A549 (cell line): ENCODE measurements around the gene RUNX1. TPM values are rescaled to one million over a fixed set of nuclear protein-coding genes. Genes with fewer than 3 reads are reported as not detected.

ENCODE experiments used
- ATAC-seq, 2 experiments: fragments of 200-7000 bp in 1 of 2; fragments of >200 bp in 1 of 2; cut with Nextera tagmentation in 1 of 2; cut with Tn5 transposase in 1 of 2; 3 replicates each; pipeline versions ENCODE4 v1.8.0 to v1.9.1; 2018 to 2020; ENCODE audit warnings: mild to moderate bottlenecking in 1 of 2, moderate library complexity in 1 of 2
- CTCF ChIA-PET: fragments of 300-600 bp; sonication (Branson Sonifier 250); formaldehyde crosslinking; extraction: SDS; loops from one replicate; lab custom pipeline; 2021; ENCODE audit warnings: antibody characterized with exemption, inconsistent platforms; lab: Yijun Ruan, JAX
- POLR2A ChIA-PET: fragments of 350-600 bp; formaldehyde crosslinking; extraction: SDS; loops from one replicate; lab custom pipeline; 2021; ENCODE audit warnings: antibody characterized with exemption, inconsistent platforms; lab: Yijun Ruan, JAX
- DNase-seq, 2 experiments: peaks; one replicate each; pipeline versions ENCODE4 v3.0.0 to v3.0.0-alpha.2; 2011 to 2016; ENCODE audit warnings: low read depth in 1 of 2, low spot score in 1 of 2
- FAIRE-seq: peaks from 2 replicates; lab custom pipeline; 2011; peaks lifted over from hg19 to GRCh38; lab: Jason Lieb, UNC
- H3K27ac ChIP-seq, 2 experiments: fragments of >200 bp; sonication (Bioruptor Twin); formaldehyde crosslinking; 3 replicates each; pipeline ENCODE4 v1.5.1; 2016 to 2017
- H3K4me1 ChIP-seq: fragments of >200 bp; sonication (Bioruptor Twin); formaldehyde crosslinking; 3 replicates; pipeline ENCODE4 v1.6.1; 2016
- H3K4me2 ChIP-seq: fragments of >200 bp; sonication (Bioruptor Twin); formaldehyde crosslinking; 3 replicates; pipeline ENCODE4 v1.6.1; 2016
- H3K4me3 ChIP-seq: fragments of >200 bp; sonication (Bioruptor Twin); formaldehyde crosslinking; 3 replicates; pipeline ENCODE4 v1.5.1; 2016
- H3K9me3 ChIP-seq: fragments of >200 bp; sonication (Bioruptor Twin); formaldehyde crosslinking; 3 replicates; pipeline ENCODE4 v1.6.1; 2016
- CHD2 ChIP-seq: fragments of 150-350 bp; IDR thresholded peaks from 2 replicates; pipeline ENCODE4 v1.6.1; 2014; ENCODE audit warnings: low read length; ENCODE audit not compliant: partially characterized antibody
- CHD4 ChIP-seq: fragments of 200-600 bp; sonication (generic); IDR thresholded peaks from 2 replicates; pipeline ENCODE4 v1.6.1; 2016; ENCODE audit warnings: antibody characterized with exemption, mild to moderate bottlenecking, borderline replicate concordance
- EHF ChIP-seq: fragments of 250-450 bp; sonication (Bioruptor Pico); IDR thresholded peaks from 2 replicates; pipeline ENCODE4 v1.5.0; 2020; ENCODE audit warnings: mild to moderate bottlenecking
- FOSL2 ChIP-seq, 2 experiments: fragments of 450-650 bp in 1 of 2; fragments of >200 bp in 1 of 2; sonication (Bioruptor Twin) in 1 of 2; formaldehyde crosslinking; IDR thresholded peaks; 2 replicates each; pipeline versions ENCODE4 v1.5.0 to v1.6.1; 2016 to 2020; ENCODE audit warnings: mild to moderate bottlenecking in 1 of 2, moderate library complexity in 1 of 2
- MAFK ChIP-seq: fragments of 450-650 bp; IDR thresholded peaks from 2 replicates; pipeline ENCODE4 v1.6.1; 2014; ENCODE audit not compliant: partially characterized antibody
- MAZ ChIP-seq: fragments of 150-350 bp; IDR thresholded peaks from 2 replicates; pipeline ENCODE4 v1.6.1; 2014; ENCODE audit warnings: antibody characterized with exemption, low read depth, low read length, borderline replicate concordance
- NR3C1 ChIP-seq: fragments of >200 bp; sonication (Bioruptor Twin); formaldehyde crosslinking; IDR thresholded peaks from 3 replicates; pipeline ENCODE4 v1.6.1; 2017
- RARB ChIP-seq: fragments of 250-450 bp; sonication (Bioruptor Pico); IDR thresholded peaks from 2 replicates; pipeline ENCODE4 v1.8.0; 2021; ENCODE audit warnings: mild to moderate bottlenecking, moderate library complexity
- RCOR1 ChIP-seq: fragments of 150-350 bp; IDR thresholded peaks from 2 replicates; pipeline ENCODE4 v1.6.1; 2014; ENCODE audit warnings: antibody characterized with exemption, low read length, low read depth
- SREBF2 ChIP-seq: fragments of 450-650 bp; IDR thresholded peaks from 2 replicates; pipeline ENCODE4 v1.6.1; 2014; ENCODE audit warnings: mild to moderate bottlenecking, moderate library complexity
- TFCP2L1 ChIP-seq: fragments of 250-450 bp; sonication (Bioruptor Pico); IDR thresholded peaks from 2 replicates; pipeline ENCODE4 v1.5.0; 2021; ENCODE audit warnings: mild to moderate bottlenecking
- TP53 ChIP-seq: fragments of 250-450 bp; sonication (Bioruptor Pico); IDR thresholded peaks from 2 replicates; pipeline ENCODE4 v1.5.0; 2021; ENCODE audit warnings: mild to moderate bottlenecking, moderate library complexity
- ZFP36 ChIP-seq: fragments of 450-650 bp; IDR thresholded peaks from 2 replicates; pipeline ENCODE4 v1.6.1; 2014; ENCODE audit warnings: borderline replicate concordance; ENCODE audit not compliant: partially characterized antibody
- WGBS: methylation state at CpG from one replicate; pipeline ENCODE4 v1.1.6; 2017; ENCODE audit errors: missing lambda C conversion rate; 5-methylcytosine and 5-hydroxymethylcytosine counted together
- polyA plus RNA-seq, 4 experiments: library from polyadenylated mRNA; depleted of rRNA in 3 of 4; stranded (reverse); fragments of >200 nt; fragmentation: RNase III in 1 of 4; extraction: RNeasy Plus Mini Kit Qiagen cat#74134 plus additional on column Dnase treatment in 1 of 4; gene quantifications; 2 replicates in 3 of 4; 3 replicates in 1 of 4; pipeline ENCODE4 v1.2.3, GENCODE V29; 2011 to 2017
- TF ChIP-seq, protein P1 (sequence below): fragments of >200 bp; sonication (Bioruptor Twin); formaldehyde crosslinking; IDR thresholded peaks from 3 replicates; pipeline ENCODE4 v1.5.1; 2016
- TF ChIP-seq, protein P2 (sequence below): IDR thresholded peaks from 2 replicates; pipeline ENCODE4 v1.6.1; 2012
- TF ChIP-seq, protein P3 (sequence below): fragments of 150-350 bp; IDR thresholded peaks from 2 replicates; pipeline ENCODE4 v1.6.1; 2014; ENCODE audit warnings: low read depth, mild to moderate bottlenecking, low read length

Gene RUNX1
- polyA plus RNA-seq, 2 of the 4 experiments (the other 2 are of a cell fraction) = 5.5 TPM

GRCh38 chr21:35077975-35078374, 28.9 kb upstream of the RUNX1 start:
- Histone ChIP-seq H3K4me3 (no peak overlapping the region), H3K4me1 (no peaks in the 10 kb centered on the region), H3K4me2 (no peak overlapping the region), H3K27ac (no peak overlapping the region), H3K9me3 (no peaks in the 10 kb centered on the region)
- TF ChIP-seq RARB (CRISPR knock-in tag) (no peak), RCOR1 (no peak), ZFP36 (no peak), SREBF2 (no peak), MAZ (no peak), CHD4 (no peak), CHD2 (no peak), TFCP2L1 (CRISPR knock-in tag) (no peak), NR3C1 (no peak), EHF (CRISPR knock-in tag) (no peak), TP53 (CRISPR knock-in tag) (no peak)
- TF ChIP-seq, protein P1, sequence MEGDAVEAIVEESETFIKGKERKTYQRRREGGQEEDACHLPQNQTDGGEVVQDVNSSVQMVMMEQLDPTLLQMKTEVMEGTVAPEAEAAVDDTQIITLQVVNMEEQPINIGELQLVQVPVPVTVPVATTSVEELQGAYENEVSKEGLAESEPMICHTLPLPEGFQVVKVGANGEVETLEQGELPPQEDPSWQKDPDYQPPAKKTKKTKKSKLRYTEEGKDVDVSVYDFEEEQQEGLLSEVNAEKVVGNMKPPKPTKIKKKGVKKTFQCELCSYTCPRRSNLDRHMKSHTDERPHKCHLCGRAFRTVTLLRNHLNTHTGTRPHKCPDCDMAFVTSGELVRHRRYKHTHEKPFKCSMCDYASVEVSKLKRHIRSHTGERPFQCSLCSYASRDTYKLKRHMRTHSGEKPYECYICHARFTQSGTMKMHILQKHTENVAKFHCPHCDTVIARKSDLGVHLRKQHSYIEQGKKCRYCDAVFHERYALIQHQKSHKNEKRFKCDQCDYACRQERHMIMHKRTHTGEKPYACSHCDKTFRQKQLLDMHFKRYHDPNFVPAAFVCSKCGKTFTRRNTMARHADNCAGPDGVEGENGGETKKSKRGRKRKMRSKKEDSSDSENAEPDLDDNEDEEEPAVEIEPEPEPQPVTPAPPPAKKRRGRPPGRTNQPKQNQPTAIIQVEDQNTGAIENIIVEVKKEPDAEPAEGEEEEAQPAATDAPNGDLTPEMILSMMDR = no peak
- POLR2A ChIA-PET = no interaction called here
- DNase-seq (no peak), ATAC-seq (no peak), FAIRE-seq (no peak)
- CTCF ChIA-PET = no interaction called here
- WGBS = 66% methylated on average over 4 of the region's 4 CpGs

DNA sequence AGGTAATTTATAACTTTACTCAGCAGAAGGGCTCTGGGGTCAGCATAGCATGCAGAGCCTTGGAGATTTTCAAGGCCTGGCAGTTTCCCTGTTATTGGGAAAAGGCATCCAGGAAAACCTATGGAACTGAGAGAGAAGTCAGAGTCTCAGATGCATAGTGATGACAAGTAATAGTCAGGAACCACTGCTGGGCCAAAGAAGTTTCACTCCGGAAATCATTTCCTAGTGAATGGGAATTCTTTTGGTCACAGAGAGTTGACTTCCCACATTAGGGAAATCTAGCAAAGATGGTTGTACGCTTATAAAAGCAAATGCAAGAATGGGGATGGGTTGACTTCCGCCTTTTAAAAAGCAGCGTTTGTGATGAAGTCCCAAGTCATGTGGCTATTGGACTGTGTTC, 28.4 kb upstream of the RUNX1 start:
- CTCF ChIA-PET = no interaction called here
- Histone ChIP-seq H3K4me3 (no peak overlapping the region), H3K4me1 (no peaks in the 10 kb centered on the region), H3K9me3 (no peaks in the 10 kb centered on the region), H3K27ac (no peak overlapping the region), H3K4me2 (no peak overlapping the region)
- POLR2A ChIA-PET = no interaction called here
- no peak for TF ChIP-seq MAFK
- FAIRE-seq (no peak), DNase-seq (no peak), ATAC-seq (no peak)
- WGBS = 86% methylated on average over 4 of the region's 4 CpGs

- no peak for TF ChIP-seq FOSL2 (IDR thresholded peaks at IDR 0.05)
- TF ChIP-seq FOSL2 (CRISPR knock-in tag; IDR thresholded peaks at IDR 0.05) = no peak
- TF ChIP-seq RARB (CRISPR knock-in tag) = no peak
- TF ChIP-seq, protein P2, sequence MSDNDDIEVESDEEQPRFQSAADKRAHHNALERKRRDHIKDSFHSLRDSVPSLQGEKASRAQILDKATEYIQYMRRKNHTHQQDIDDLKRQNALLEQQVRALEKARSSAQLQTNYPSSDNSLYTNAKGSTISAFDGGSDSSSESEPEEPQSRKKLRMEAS = no peak
- TF ChIP-seq, protein P3, sequence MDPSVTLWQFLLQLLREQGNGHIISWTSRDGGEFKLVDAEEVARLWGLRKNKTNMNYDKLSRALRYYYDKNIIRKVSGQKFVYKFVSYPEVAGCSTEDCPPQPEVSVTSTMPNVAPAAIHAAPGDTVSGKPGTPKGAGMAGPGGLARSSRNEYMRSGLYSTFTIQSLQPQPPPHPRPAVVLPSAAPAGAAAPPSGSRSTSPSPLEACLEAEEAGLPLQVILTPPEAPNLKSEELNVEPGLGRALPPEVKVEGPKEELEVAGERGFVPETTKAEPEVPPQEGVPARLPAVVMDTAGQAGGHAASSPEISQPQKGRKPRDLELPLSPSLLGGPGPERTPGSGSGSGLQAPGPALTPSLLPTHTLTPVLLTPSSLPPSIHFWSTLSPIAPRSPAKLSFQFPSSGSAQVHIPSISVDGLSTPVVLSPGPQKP = no peak
- TF ChIP-seq, protein P1 = no peak
- H3K4me2 ChIP-seq = no peak overlapping the region
- 23% methylated on average over 6 of the region's 6 CpGs for WGBS
- POLR2A ChIA-PET = no interaction called here
- peak in 1 of 2 experiments; percentile 50 for DNase-seq
- no peak overlapping the region for H3K4me3 ChIP-seq
- CTCF ChIA-PET = interaction anchor here (1.0 kb wide), 1 partner anchor 25 kb away, joined by 8 read pairs; no protein-coding TSS in a partner anchor
- no peak for FAIRE-seq
- H3K27ac ChIP-seq = no peak overlapping the region
- H3K4me1 ChIP-seq = no peaks in the 10 kb centered on the region
- peak in 1 of 2 experiments; percentile 52; a peak in 2 of 6 replicates for ATAC-seq
- no peaks in the 10 kb centered on the region for H3K9me3 ChIP-seq
Measured at GRCh38 chr21:35075546-35075945, 26.4 kb upstream of the RUNX1 start.
